IPS-18c (cell line): Measurements from ENCODE around the gene AFG1L.
"Not testable (repeated sequence)": the region's sequence is repeated elsewhere in the genome, so short reads cannot be mapped to it uniquely, and the experiment has no call there.

Source experiments
- H3K4me3 ChIP-seq: 2 replicates; pipeline ENCODE4 v1.7.0; 2013; ENCODE audit warnings: low read depth, mild to moderate bottlenecking, low read length, moderate library complexity; ENCODE audit not compliant: insufficient read depth
- H3K9me3 ChIP-seq: one replicate; pipeline ENCODE4 v1.6.1; 2013; ENCODE audit warnings: mild to moderate bottlenecking, low read length, moderate library complexity; ENCODE audit not compliant: control insufficient read depth, insufficient read depth

The AFG1L gene

GRCh38 chr6:108421366-108421765 is 126.5 kb downstream of the AFG1L start:
- Histone ChIP-seq H3K9me3 (no peaks in the 10 kb centered on the region), H3K4me3 (no peak overlapping the region)

GRCh38 chr6:108423982-108424705 is 129.3 kb downstream of the AFG1L start:
- H3K4me3 ChIP-seq, result no peak overlapping the region
- no peaks in the 10 kb centered on the region for H3K9me3 ChIP-seq

- Histone ChIP-seq H3K4me3 (no peak overlapping the region), H3K9me3 (no peaks in the 10 kb centered on the region)
Observed at GRCh38 chr6:108425428-108425827, 130.6 kb downstream of the AFG1L start.

GRCh38 chr6:108432143-108432542 is 137.3 kb downstream of the AFG1L start:
- H3K4me3 ChIP-seq, result no peak overlapping the region
- H3K9me3 ChIP-seq, result no peaks in the 10 kb centered on the region

GRCh38 chr6:108432792-108433191 is 137.9 kb downstream of the AFG1L start:
- H3K4me3 ChIP-seq, result no peak overlapping the region
- H3K9me3 ChIP-seq, result no peaks in the 10 kb centered on the region

GRCh38 chr6:108434222-108434621 is 139.4 kb downstream of the AFG1L start:
- H3K4me3 ChIP-seq, result no peak overlapping the region
- no peaks in the 10 kb centered on the region for H3K9me3 ChIP-seq

- no peak overlapping the region for H3K4me3 ChIP-seq
- H3K9me3 ChIP-seq, result no peaks in the 10 kb centered on the region
Observed at GRCh38 chr6:108435391-108435790, 140.5 kb downstream of the AFG1L start.

GRCh38 chr6:108436771-108437170 is 141.9 kb downstream of the AFG1L start:
- H3K9me3 ChIP-seq, result no peaks in the 10 kb centered on the region
- H3K4me3 ChIP-seq, result no peak overlapping the region

GRCh38 chr6:108437821-108438220 is 143.0 kb downstream of the AFG1L start:
- H3K4me3 ChIP-seq, result no peak overlapping the region
- no peaks in the 10 kb centered on the region for H3K9me3 ChIP-seq

- Histone ChIP-seq H3K9me3 (no peaks in the 10 kb centered on the region), H3K4me3 (no peak overlapping the region)
Observed at GRCh38 chr6:108438918-108439317, 144.1 kb downstream of the AFG1L start.

GRCh38 chr6:108441141-108441540 is 146.3 kb downstream of the AFG1L start:
- no peaks in the 10 kb centered on the region for H3K9me3 ChIP-seq
- H3K4me3 ChIP-seq, result no peak overlapping the region

GRCh38 chr6:108442770-108443520 is 148.1 kb downstream of the AFG1L start:
- no peaks in the 10 kb centered on the region for H3K9me3 ChIP-seq
- no peak overlapping the region for H3K4me3 ChIP-seq

GRCh38 chr6:108446629-108447150 is 151.8 kb downstream of the AFG1L start:
- H3K9me3 ChIP-seq, result no peaks in the 10 kb centered on the region

GRCh38 chr6:108448481-108448880 is 153.6 kb downstream of the AFG1L start:
- Histone ChIP-seq H3K4me3 (no peak overlapping the region), H3K9me3 (no peaks in the 10 kb centered on the region)

More at GRCh38 chr6:108446629-108447150, 151.8 kb downstream of the AFG1L start:
- H3K4me3 ChIP-seq, result no peak overlapping the region

- not testable (repeated sequence) for H3K9me3 ChIP-seq, H3K4me3 ChIP-seq
Observed at GRCh38 chr6:108449717-108450116, 154.9 kb downstream of the AFG1L start.

GRCh38 chr6:108451816-108452215 is 157.0 kb downstream of the AFG1L start:
- no peaks in the 10 kb centered on the region for H3K9me3 ChIP-seq
- no peak overlapping the region for H3K4me3 ChIP-seq

- H3K4me3 ChIP-seq, result no peak overlapping the region
- no peaks in the 10 kb centered on the region for H3K9me3 ChIP-seq
Observed at GRCh38 chr6:108452711-108453195, 157.9 kb downstream of the AFG1L start.

GRCh38 chr6:108453601-108454185 is 158.8 kb downstream of the AFG1L start:
- no peak overlapping the region for H3K4me3 ChIP-seq

More at GRCh38 chr6:108453601-108454185, 158.8 kb downstream of the AFG1L start:
- no peaks in the 10 kb centered on the region for H3K9me3 ChIP-seq
